Measurements from ENCODE around the gene FAAP24.
"Not testable (repeated sequence)": the region's sequence is repeated elsewhere in the genome, so short reads cannot be mapped to it uniquely, and the experiment has no call there.

Gene FAAP24, protein sequence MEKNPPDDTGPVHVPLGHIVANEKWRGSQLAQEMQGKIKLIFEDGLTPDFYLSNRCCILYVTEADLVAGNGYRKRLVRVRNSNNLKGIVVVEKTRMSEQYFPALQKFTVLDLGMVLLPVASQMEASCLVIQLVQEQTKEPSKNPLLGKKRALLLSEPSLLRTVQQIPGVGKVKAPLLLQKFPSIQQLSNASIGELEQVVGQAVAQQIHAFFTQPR

GRCh38 chr19:32971715-32972540, at the start of gene FAAP24, which contains the start of gene CEP89:
FAAP24 (plus strand) TSS chr19:32972242; CDS start chr19:32973197, 955 bp downstream.
CEP89 (minus strand) TSS chr19:32971958; CDS start chr19:32971874, 84 bp downstream.
- DNase-seq (ENCODE audit: low read depth): peak; percentile 100

GRCh38 chr19:32924200-32924599, 47.8 kb upstream of the FAAP24 start:
- DNase-seq (ENCODE audit: low read depth): no peak

DNA sequence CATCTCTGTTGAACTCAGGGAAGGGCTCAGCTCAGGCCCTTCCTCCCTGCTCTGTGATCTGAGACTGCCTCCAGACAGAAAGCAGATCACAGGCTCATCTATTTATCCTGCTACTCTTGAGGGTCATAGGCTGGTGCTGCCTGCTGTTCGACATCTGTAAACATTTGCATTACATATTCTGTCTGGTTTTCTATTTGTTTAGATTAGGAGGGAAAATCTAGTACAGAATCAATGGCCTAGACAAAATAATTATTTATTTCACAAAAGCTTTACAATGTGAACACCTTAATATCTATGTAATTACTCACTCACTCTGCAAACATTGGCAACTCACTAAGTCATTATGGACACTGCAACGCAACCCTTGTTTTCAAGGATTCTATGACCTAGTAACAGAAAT, 43.2 kb upstream of the FAAP24 start:
- DNase-seq (ENCODE audit: low read depth): no peak

DNA sequence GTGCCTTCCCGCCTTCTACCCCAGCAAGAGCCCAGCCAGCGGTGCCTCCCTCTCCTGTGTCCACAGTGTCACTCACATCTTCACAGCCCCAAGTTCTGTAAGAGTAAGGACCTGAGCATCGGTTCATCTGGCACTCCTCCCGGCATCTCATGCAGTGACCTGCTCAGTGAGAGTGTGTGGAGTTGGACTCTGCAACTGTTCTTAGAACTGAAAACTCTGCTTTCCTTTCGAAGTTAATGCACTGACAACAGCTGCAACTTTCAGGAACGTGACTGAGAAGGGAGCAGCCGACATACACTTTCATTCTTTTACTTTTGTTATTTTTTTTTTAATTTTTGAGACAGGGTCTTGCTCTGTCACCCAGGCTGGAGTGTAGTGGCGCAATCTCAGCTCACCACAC, 41.5 kb upstream of the FAAP24 start:
- DNase-seq (ENCODE audit: low read depth): no peak

DNA sequence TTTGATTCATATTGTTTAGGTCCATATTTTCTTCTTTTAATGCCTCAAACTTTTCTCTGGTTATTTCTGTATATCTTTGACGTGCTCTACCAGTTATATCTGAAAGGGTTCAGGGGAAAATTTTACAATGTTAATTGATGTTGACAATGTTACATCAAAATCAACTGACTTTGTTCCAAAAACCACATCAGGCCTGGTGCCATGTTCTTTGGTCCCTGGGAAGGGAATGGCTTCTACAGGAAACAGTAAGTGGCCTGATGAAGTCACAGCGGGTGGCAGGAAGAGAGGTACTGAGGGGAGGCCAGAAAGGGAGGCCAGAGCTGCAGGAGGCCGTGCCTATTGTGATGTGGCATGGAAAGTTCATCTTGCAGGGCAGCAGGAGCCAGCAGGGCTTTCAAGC, 38.5 kb upstream of the FAAP24 start:
- no peak for DNase-seq (ENCODE audit: low read depth)

- no peak for DNase-seq (ENCODE audit: low read depth)
Measured at GRCh38 chr19:32935629-32936028, 36.4 kb upstream of the FAAP24 start.

- no peak for DNase-seq (ENCODE audit: low read depth)
Measured at GRCh38 chr19:32936065-32936464, 36.0 kb upstream of the FAAP24 start.

DNA sequence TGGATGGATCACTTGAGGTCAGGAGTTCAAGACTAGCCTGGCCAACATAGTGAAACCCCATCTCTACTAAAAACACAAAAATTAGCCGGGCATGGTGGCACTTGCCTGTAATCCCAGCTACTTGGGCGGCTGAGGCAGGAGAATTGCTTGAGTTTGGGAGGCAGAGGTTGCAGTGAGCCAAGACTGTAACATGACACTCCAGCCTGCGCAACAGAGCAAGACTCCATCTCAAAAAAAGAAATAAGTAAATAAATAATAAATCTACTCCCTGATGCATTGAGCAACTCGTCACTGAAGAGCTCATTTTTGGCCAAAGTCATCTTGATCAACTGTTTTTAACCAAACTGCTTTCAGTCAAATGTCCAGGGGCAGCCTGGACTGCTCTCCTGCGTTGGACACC, 30.8 kb upstream of the FAAP24 start:
- not testable (repeated sequence) for DNase-seq (ENCODE audit: low read depth)

- DNase-seq (ENCODE audit: low read depth): no peak
Measured at GRCh38 chr19:32945260-32945659, 26.8 kb upstream of the FAAP24 start.

DNA sequence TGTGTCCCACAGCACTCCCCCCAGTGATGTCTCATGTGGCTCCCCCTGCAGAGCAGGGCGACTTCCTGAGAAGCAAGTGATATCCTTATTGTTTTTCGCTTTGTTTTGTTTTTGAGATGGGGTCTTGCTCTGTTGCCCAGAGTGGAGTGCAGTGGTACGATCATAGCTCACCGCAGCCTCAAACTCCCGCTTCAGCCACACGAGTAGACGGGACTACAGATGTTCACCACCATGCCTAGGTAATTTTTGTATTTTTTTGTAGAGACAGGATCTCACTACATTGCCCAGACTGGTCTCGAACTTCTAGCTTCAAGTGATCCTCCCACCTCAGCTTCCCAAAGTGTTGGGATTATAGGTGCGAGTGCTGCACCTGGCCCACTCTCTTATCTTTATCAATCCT, 5.3 kb upstream of the FAAP24 start:
- no peak for DNase-seq (ENCODE audit: low read depth)

GRCh38 chr19:32969549-32969948, 2.5 kb upstream of the FAAP24 start:
- DNase-seq (ENCODE audit: low read depth): no peak

GRCh38 chr19:32971012-32971595, 938 bp upstream of the FAAP24 start:
- DNase-seq (ENCODE audit: low read depth): no peak

GRCh38 chr19:32976223-32976805, 4.3 kb downstream of the FAAP24 start:
- DNase-seq (ENCODE audit: low read depth): peak; percentile 64

GRCh38 chr19:32977280-32977679, 5.2 kb downstream of the FAAP24 start:
- no peak for DNase-seq (ENCODE audit: low read depth)

- not testable (repeated sequence) for DNase-seq (ENCODE audit: low read depth)
Measured at GRCh38 chr19:32977813-32978212, 5.8 kb downstream of the FAAP24 start.

- not testable (repeated sequence) for DNase-seq (ENCODE audit: low read depth)
Measured at GRCh38 chr19:32979807-32980206, 7.8 kb downstream of the FAAP24 start.

DNA sequence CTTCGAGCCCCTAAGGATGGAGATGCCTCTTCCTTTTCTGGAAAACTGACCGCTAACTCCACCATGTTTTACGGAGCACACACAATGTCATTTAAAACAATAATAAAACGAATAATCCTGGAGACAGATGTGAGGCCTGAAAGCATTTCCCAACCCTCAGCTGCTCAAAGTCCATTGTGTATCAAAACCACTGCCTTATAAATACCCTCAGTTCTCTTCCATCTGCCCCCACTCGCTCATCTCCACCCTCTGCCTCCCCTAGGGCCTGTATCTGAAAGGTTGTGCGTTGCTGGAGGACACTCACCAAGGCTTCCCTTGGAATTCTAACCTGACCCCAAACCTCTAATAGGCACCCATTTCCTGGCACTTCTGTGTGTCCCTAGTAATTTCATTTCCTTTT, 10.4 kb downstream of the FAAP24 start:
- DNase-seq (ENCODE audit: low read depth): not testable (repeated sequence)

DNA sequence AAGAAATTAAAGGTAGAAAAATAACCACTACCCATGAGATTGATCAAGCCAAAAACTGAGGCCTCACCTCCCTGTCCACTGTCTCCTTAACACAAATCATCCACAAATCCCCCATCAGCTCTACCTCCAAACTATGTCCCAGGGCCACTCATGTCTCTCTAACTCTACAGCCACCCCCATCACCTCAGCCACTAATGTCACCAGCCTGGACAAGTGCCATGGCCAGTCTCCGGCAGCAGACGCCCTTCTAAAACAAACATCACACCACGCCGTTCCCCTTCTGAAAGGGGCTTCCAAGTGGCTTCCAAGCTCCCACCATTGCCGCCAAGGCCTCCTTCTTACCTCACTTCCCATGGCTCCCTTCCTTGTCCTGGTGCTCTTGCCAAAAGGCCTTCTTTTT, 16.2 kb downstream of the FAAP24 start:
- not testable (repeated sequence) for DNase-seq (ENCODE audit: low read depth)

GRCh38 chr19:32988724-32989123, 16.7 kb downstream of the FAAP24 start:
- no peak for DNase-seq (ENCODE audit: low read depth)

GRCh38 chr19:32995966-32996365, 23.9 kb downstream of the FAAP24 start:
- not testable (repeated sequence) for DNase-seq (ENCODE audit: low read depth)

DNA sequence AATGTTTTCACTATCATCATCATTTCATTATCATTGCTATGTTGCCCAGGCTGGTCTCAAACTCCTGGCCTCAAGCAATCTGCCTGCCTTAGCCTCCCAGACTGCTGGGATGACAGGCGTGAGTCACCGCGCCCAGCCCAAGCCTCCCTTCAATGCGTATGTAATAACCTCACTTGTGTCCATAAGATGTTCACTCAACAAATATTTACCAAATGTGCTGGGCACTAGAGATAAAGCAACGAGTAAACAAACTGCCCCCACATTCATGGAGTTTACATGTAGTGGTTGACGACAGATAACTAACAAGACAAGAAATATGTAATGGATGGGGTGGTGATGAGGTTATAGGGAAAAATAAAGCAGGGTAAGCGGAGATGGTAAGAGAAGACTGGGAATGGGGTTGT, 25.0 kb downstream of the FAAP24 start:
- not testable (repeated sequence) for DNase-seq (ENCODE audit: low read depth)

DNA sequence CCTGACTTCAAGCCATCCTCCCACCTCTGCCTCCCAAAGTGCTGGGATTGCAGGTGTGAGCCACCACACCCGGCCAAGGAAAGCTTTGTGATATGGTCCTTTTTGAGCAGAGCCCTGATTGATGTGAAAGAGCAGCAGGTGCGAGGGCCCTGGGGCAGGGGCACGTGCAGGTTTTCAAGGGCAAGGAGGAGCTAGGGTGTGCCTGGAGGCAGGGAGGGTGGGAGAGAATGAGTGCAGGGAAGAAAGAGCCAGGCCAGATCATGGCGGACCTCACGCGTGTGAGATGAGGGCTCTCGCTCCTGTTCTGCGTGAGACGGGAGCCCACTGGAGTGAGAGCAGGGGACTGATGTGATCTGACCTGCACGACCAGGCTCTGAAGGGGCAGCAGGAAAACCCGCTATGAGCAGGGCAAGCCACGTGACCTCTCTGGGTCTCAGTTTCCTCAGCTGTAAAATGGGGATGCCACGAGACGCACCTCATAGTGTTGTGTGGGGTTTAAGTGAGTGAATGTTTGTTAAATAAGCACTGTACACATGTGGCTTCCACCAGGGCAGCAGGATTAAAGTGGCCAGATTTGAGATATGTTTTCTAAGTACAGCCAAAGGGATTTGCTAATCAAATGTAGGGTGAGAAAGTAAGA, 25.8 kb downstream of the FAAP24 start:
- no peak for DNase-seq (ENCODE audit: low read depth)
